K562 (cell line): ENCODE results near the gene DNAJC9. TPM values are rescaled to one million over a fixed set of nuclear protein-coding genes. Genes with fewer than 3 reads are reported as not detected.

Source experiments
- CBX1 ChIP-seq: sonication (generic); IDR thresholded peaks from 2 replicates; pipeline ENCODE4 v1.6.1; 2016; ENCODE audit warnings: antibody characterized with exemption, low read depth, mild to moderate bottlenecking
- CBX2 ChIP-seq: fragments of 200-600 bp; sonication (generic); IDR thresholded peaks from one replicate; pipeline ENCODE4 v1.6.1; 2012; ENCODE audit warnings: mild to moderate bottlenecking, low read length, inconsistent platforms; ENCODE audit not compliant: insufficient read depth, poor library complexity, severe bottlenecking
- CREM ChIP-seq: IDR thresholded peaks from 2 replicates; pipeline ENCODE4 v1.6.1; 2014; ENCODE audit warnings: antibody characterized with exemption, low read depth
- ETS2 ChIP-seq: IDR thresholded peaks from 2 replicates; pipeline ENCODE4 v1.6.1; 2016; ENCODE audit warnings: borderline replicate concordance, missing genetic modification characterization, mild to moderate bottlenecking, moderate library complexity, missing compliant biosample characterization; ENCODE audit not compliant: poor library complexity, severe bottlenecking
- EZH2 ChIP-seq: IDR thresholded peaks from 2 replicates; pipeline ENCODE4 v1.6.1; 2012; ENCODE audit warnings: low read depth, mild to moderate bottlenecking, inconsistent platforms, low read length, borderline replicate concordance
- FOXK2 ChIP-seq, 2 experiments: fragments of 450-650 bp; IDR thresholded peaks in 1 of 2; conservative IDR thresholded peaks in 1 of 2; 2 replicates each; pipeline ENCODE4 v1.6.1; 2016; ENCODE audit warnings: low read depth in 2 of 2, mild to moderate bottlenecking in 1 of 2
- HMGN3 ChIP-seq: IDR thresholded peaks from 2 replicates; pipeline ENCODE4 v1.6.1; 2011; ENCODE audit warnings: borderline replicate concordance, low read depth, mild to moderate bottlenecking, mixed read lengths, low read length; ENCODE audit not compliant: insufficient read length; ENCODE audit errors: extremely low read depth
- JUND ChIP-seq, 2 experiments: IDR thresholded peaks; 2 replicates in 1 of 2; 3 replicates in 1 of 2; pipeline ENCODE4 v1.6.1; 2011; ENCODE audit warnings: borderline replicate concordance in 2 of 2, low read depth in 2 of 2, low read length in 2 of 2, improper control_type of control experiment in 1 of 2, missing biosample characterization in 1 of 2, missing genetic modification characterization in 1 of 2, missing genetic modification reagents in 1 of 2
- KDM1A ChIP-seq, 2 experiments: fragments of 450-650 bp; IDR thresholded peaks; 2 replicates each; pipeline ENCODE4 v1.6.1; 2016; ENCODE audit warnings: mild to moderate bottlenecking in 2 of 2
- KDM4B ChIP-seq, 2 experiments: fragments of 450-650 bp in 1 of 2; sonication (generic) in 1 of 2; IDR thresholded peaks; 2 replicates each; pipeline ENCODE4 v1.6.1; 2016 to 2017; ENCODE audit warnings: borderline replicate concordance in 2 of 2, antibody characterized with exemption in 1 of 2, low read depth in 1 of 2, mild to moderate bottlenecking in 1 of 2
- NCOR1 ChIP-seq: fragments of 450-650 bp; IDR thresholded peaks from 2 replicates; pipeline ENCODE4 v1.6.1; 2016; ENCODE audit warnings: mild to moderate bottlenecking, moderate library complexity
- NFRKB ChIP-seq: fragments of 450-650 bp; IDR thresholded peaks from 2 replicates; pipeline ENCODE4 v1.6.1; 2016; ENCODE audit warnings: low read depth
- PHF20 ChIP-seq: fragments of 450-650 bp; IDR thresholded peaks from 2 replicates; pipeline ENCODE4 v1.6.1; 2018; ENCODE audit not compliant: partially characterized antibody
- PHTF2 ChIP-seq: fragments of 250-450 bp; sonication (Bioruptor Pico); IDR thresholded peaks from 2 replicates; pipeline ENCODE4 v1.5.0; 2021; ENCODE audit warnings: mild to moderate bottlenecking
- POLR2A ChIP-seq: fragments of 450-650 bp; conservative IDR thresholded peaks from 2 replicates; pipeline ENCODE4 v1.6.1; 2016
- POLR2AphosphoS5 ChIP-seq: IDR thresholded peaks from 2 replicates; pipeline ENCODE4 v1.6.1; 2011; ENCODE audit warnings: mild to moderate bottlenecking, low read depth, low read length, moderate library complexity; ENCODE audit not compliant: control insufficient read depth, insufficient read depth
- POLR2B ChIP-seq: fragments of 450-650 bp; IDR thresholded peaks from 2 replicates; pipeline ENCODE4 v1.6.1; 2018; ENCODE audit warnings: low read depth; ENCODE audit not compliant: partially characterized antibody
- SIX5 ChIP-seq, 2 experiments: IDR thresholded peaks; 2 replicates each; pipeline ENCODE4 v1.6.1; 2011; ENCODE audit warnings: low read length in 2 of 2, borderline replicate concordance in 1 of 2, low read depth in 1 of 2, mild to moderate bottlenecking in 1 of 2, moderate library complexity in 1 of 2; ENCODE audit not compliant: insufficient read depth in 1 of 2
- SRSF9 ChIP-seq: fragments of 200-400 bp; formaldehyde crosslinking; IDR thresholded peaks from 2 replicates; pipeline ENCODE4 v1.6.1; 2017; ENCODE audit warnings: low read depth, low read length, borderline replicate concordance
- TFAM ChIP-seq: fragments of 250-450 bp; sonication (Bioruptor Pico); conservative IDR thresholded peaks from 2 replicates; pipeline ENCODE4 v1.5.0; 2021; ENCODE audit warnings: mild to moderate bottlenecking, moderate library complexity
- USF1 ChIP-seq: sonication (generic); formaldehyde crosslinking; IDR thresholded peaks from 2 replicates; pipeline ENCODE4 v1.9.0; 2022; ENCODE audit warnings: mild to moderate bottlenecking, missing genetic modification reagents
- ZNF124 ChIP-seq: sonication (generic); formaldehyde crosslinking; IDR thresholded peaks from 2 replicates; pipeline ENCODE4 v1.8.1; 2022; ENCODE audit warnings: missing genetic modification reagents
- ZNF316 ChIP-seq: fragments of 450-650 bp; IDR thresholded peaks from 2 replicates; pipeline ENCODE4 v1.6.1; 2016
- polyA plus RNA-seq, 8 experiments: library from polyadenylated mRNA; depleted of rRNA in 4 of 8; stranded (reverse) in 5 of 8; unstranded in 3 of 8; fragments of >200 nt; fragmentation: Nextera tagmentation in 2 of 8; fragmentation: Illumina TruSeq in 1 of 8; extraction: Ambion mirVana in 2 of 8; extraction: Trizol in 1 of 8; gene quantifications; 2 replicates each; pipeline versions ENCODE4 v1.2.1 to v1.2.3, GENCODE V29; 2011 to 2014; ENCODE audit warnings: inconsistent platforms in 1 of 8, missing spikeins in 1 of 8
- total RNA-seq, 7 experiments: library from RNA; depleted of rRNA in 6 of 7; stranded (reverse); fragments of >200 nt in 6 of 7; fragmentation: Illumina TruSeq in 2 of 7; extraction: Trizol in 2 of 7; gene quantifications; 2 replicates each; pipeline versions ENCODE4 v1.2.1 to v1.2.3, GENCODE V29; 2011 to 2021; ENCODE audit warnings: low replicate concordance in 1 of 7
- TF ChIP-seq, protein P1 (sequence below): fragments of 250-450 bp; sonication (Bioruptor Pico); IDR thresholded peaks from 2 replicates; pipeline ENCODE4 v1.5.0; 2021
- TF ChIP-seq, protein P2 (sequence below): fragments of 250-450 bp; sonication (Bioruptor Pico); IDR thresholded peaks from 2 replicates; pipeline ENCODE4 v1.8.0; 2021; ENCODE audit warnings: moderate library complexity, mild to moderate bottlenecking, inconsistent platforms

The DNAJC9 gene
- total and polyA plus RNA-seq, 9 of the 15 experiments (the other 6 are each of a cell fraction or from before 2014, with no cell fraction given), result 66.7 to 133 (median 102) TPM

DNA sequence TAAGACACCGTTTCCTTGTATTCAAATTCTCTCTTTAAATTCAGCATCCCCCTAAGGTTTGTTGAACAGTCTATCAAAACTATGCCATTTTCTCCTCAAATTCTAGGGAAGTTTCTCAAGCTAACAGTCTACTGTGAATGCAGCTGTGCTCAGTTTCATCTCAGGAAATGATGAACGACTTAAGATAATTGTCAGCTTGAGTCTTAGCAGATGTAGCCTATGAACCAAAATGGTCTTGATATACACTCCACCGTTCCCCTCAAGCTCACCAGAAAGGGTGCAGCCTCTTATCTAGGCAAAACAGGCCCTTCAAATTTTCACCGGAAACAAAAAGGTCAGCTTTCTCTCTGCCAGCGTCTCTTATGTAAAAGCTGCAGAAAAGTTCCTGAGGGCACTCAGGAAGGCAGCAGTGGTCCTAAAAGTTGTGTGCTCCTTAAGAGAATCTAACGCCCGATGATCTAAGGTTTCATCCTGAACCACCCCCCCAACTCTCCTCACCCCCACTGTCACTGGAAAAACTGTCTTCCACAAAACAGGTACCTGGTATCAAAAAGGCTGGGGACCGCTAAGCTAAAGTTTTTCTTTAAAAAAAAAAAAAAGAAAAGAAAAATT lies 2.1 kb downstream of the DNAJC9 start (continued):
- TF ChIP-seq, protein P1, sequence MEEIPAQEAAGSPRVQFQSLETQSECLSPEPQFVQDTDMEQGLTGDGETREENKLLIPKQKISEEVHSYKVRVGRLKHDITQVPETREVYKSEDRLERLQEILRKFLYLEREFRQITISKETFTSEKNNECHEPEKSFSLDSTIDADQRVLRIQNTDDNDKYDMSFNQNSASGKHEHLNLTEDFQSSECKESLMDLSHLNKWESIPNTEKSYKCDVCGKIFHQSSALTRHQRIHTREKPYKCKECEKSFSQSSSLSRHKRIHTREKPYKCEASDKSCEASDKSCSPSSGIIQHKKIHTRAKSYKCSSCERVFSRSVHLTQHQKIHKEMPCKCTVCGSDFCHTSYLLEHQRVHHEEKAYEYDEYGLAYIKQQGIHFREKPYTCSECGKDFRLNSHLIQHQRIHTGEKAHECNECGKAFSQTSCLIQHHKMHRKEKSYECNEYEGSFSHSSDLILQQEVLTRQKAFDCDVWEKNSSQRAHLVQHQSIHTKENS (CRISPR knock-in tag), result no peak
- no peak for TF ChIP-seq EZH2
- TF ChIP-seq PHF20, result no peak
- no peak for TF ChIP-seq KDM4B (IDR thresholded peaks at IDR 0.05; ENCODE audit: borderline replicate concordance in 2 of 2, low read depth in 1 of 2)
- no peak for TF ChIP-seq SRSF9
- TF ChIP-seq ZNF124 (CRISPR knock-in tag), result no peak
- no peak for TF ChIP-seq ETS2 (tag)
- TF ChIP-seq, protein P2, sequence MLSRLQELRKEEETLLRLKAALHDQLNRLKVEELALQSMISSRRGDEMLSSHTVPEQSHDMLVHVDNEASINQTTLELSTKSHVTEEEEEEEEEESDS, result no peak
- TF ChIP-seq TFAM, result no peak
- no peak for TF ChIP-seq SIX5 (IDR thresholded peaks at IDR 0.05; ENCODE audit: borderline replicate concordance in 1 of 2, insufficient read depth in 1 of 2, low read depth in 1 of 2, low read length in 2 of 2)
- TF ChIP-seq POLR2AphosphoS5, result peak; percentile 97
- peak; percentile 83 to 85 for TF ChIP-seq KDM1A (IDR thresholded peaks at IDR 0.05)
- peak; percentile 73 for TF ChIP-seq ZNF316
- peak; percentile 97 for TF ChIP-seq NCOR1
- TF ChIP-seq HMGN3, result no peak
- no peak for TF ChIP-seq PHTF2 (CRISPR knock-in tag)
- no peak for TF ChIP-seq USF1 (CRISPR knock-in tag)
- peak; percentile 71 for TF ChIP-seq POLR2A
- TF ChIP-seq JUND (IDR thresholded peaks at IDR 0.05; ENCODE audit: borderline replicate concordance, low read depth, low read length), result peak; percentile 67; the same call in 1 of the 2 replicates
- TF ChIP-seq JUND (tag; IDR thresholded peaks at IDR 0.05; ENCODE audit: borderline replicate concordance, low read depth, low read length), result peak; percentile 51; the same call in 1 of the 3 replicates
- no peak for TF ChIP-seq CBX1
- peak; percentile 21; the same call in 1 of the 2 replicates for TF ChIP-seq NFRKB
- TF ChIP-seq POLR2B, result peak; percentile 38
- TF ChIP-seq CREM, result peak; percentile 53; the same call in 1 of the 2 replicates
- no peak for TF ChIP-seq FOXK2 (conservative IDR thresholded peaks at IDR 0.05 in 1 of 2, IDR thresholded peaks at IDR 0.05 in 1 of 2; ENCODE audit: low read depth in 2 of 2)
- TF ChIP-seq CBX2, result no peak
